CD14-positive monocyte (primary cell): ENCODE measurements around the gene TMCO4. TPM values are rescaled to one million over a fixed set of nuclear protein-coding genes. Genes with fewer than 3 reads are reported as not detected.

Experiments
- DNase-seq, 3 donors: peaks; one replicate each; pipeline ENCODE4 v3.0.0-alpha.2; 2011 to 2022
- H2AFZ ChIP-seq: 2 replicates; pipeline ENCODE4 v1.6.0; 2012; ENCODE audit warnings: mild to moderate bottlenecking, low read depth, low read length, inconsistent platforms; ENCODE audit not compliant: insufficient read depth, poor library complexity, severe bottlenecking
- H3K27ac ChIP-seq, 2 donors: 1 replicate in 1 of 2; 2 replicates in 1 of 2; pipeline ENCODE4 v1.5.1; 2012 to 2013; ENCODE audit warnings: low read length in 2 of 2, control low read depth in 1 of 2, inconsistent platforms in 1 of 2, low read depth in 1 of 2, mild to moderate bottlenecking in 1 of 2
- H3K27me3 ChIP-seq, 2 donors: one replicate each; pipeline versions ENCODE4 v1.6.0 to v1.6.1; 2011 to 2013; ENCODE audit warnings: low read length in 2 of 2; ENCODE audit not compliant: control insufficient read depth in 2 of 2, insufficient read depth in 2 of 2
- H3K36me3 ChIP-seq, 2 donors: replicated peaks in 1 of 2; 1 replicate in 1 of 2; 2 replicates in 1 of 2; pipeline versions ENCODE4 v1.5.1 to v1.6.1; 2012 to 2013; ENCODE audit warnings: low read length in 2 of 2, control low read depth in 1 of 2, inconsistent platforms in 1 of 2, mild to moderate bottlenecking in 1 of 2; ENCODE audit not compliant: insufficient read depth in 2 of 2, control insufficient read depth in 1 of 2
- H3K4me1 ChIP-seq, 2 donors: 1 replicate in 1 of 2; 2 replicates in 1 of 2; pipeline versions ENCODE4 v1.5.1 to v1.6.1; 2012 to 2013; ENCODE audit warnings: low read length in 2 of 2, control low read depth in 1 of 2, inconsistent platforms in 1 of 2, mild to moderate bottlenecking in 1 of 2, moderate library complexity in 1 of 2; ENCODE audit not compliant: insufficient read depth in 2 of 2, control insufficient read depth in 1 of 2
- H3K4me2 ChIP-seq: replicated peaks from 2 replicates; pipeline ENCODE3; 2012; ENCODE audit warnings: low read length, moderate library complexity, mild to moderate bottlenecking; ENCODE audit not compliant: poor library complexity, severe bottlenecking; ENCODE audit errors: extremely low read depth
- H3K4me3 ChIP-seq, 3 experiments: fragments of 200-600 bp in 1 of 3; sonication (generic) in 1 of 3; replicated peaks in 1 of 3; 1 replicate in 2 of 3; 2 replicates in 1 of 3; pipeline ENCODE4 v1.5.1; 2011 to 2013; ENCODE audit warnings: low read length in 3 of 3, mild to moderate bottlenecking in 3 of 3, control low read depth in 2 of 3, low read depth in 2 of 3, inconsistent platforms in 1 of 3, moderate library complexity in 1 of 3
- H3K79me2 ChIP-seq: 2 replicates; pipeline ENCODE4 v1.6.0; 2012; ENCODE audit warnings: mild to moderate bottlenecking, control low read depth, inconsistent platforms, low read length, moderate library complexity; ENCODE audit not compliant: insufficient read depth
- H3K9ac ChIP-seq: 2 replicates; pipeline ENCODE4 v1.6.0; 2017; ENCODE audit warnings: low read length, mild to moderate bottlenecking; ENCODE audit not compliant: insufficient read depth, poor library complexity, severe bottlenecking
- H3K9me3 ChIP-seq, 2 donors: replicated peaks in 1 of 2; 1 replicate in 1 of 2; 2 replicates in 1 of 2; pipeline versions ENCODE4 v1.5.1 to v1.6.1; 2012 to 2013; ENCODE audit warnings: low read length in 2 of 2, control low read depth in 1 of 2; ENCODE audit not compliant: control insufficient read depth in 1 of 2, insufficient read depth in 1 of 2
- H4K20me1 ChIP-seq: 2 replicates; pipeline ENCODE4 v1.6.0; 2012; ENCODE audit warnings: mild to moderate bottlenecking, low read length, control low read depth, moderate library complexity; ENCODE audit not compliant: insufficient read depth
- H3K27ac Mint-ChIP-seq, 7 donors: one replicate each; pipeline ENCODE4 v1.8.0; 2020; ENCODE audit warnings: mild to moderate bottlenecking in 7 of 7, mixed read lengths in 7 of 7, moderate library complexity in 6 of 7, inconsistent platforms in 2 of 7
- H3K27me3 Mint-ChIP-seq, 3 donors: one replicate each; pipeline ENCODE4 v1.8.0; 2021 to 2022; ENCODE audit warnings: low read depth in 3 of 3, mild to moderate bottlenecking in 3 of 3, mixed read lengths in 3 of 3, moderate library complexity in 3 of 3, inconsistent platforms in 1 of 3
- H3K36me3 Mint-ChIP-seq, 2 donors: one replicate each; pipeline ENCODE4 v1.8.0; 2020; ENCODE audit warnings: mixed read lengths in 2 of 2, inconsistent platforms in 1 of 2, mild to moderate bottlenecking in 1 of 2
- H3K4me1 Mint-ChIP-seq: one replicate; pipeline ENCODE4 v1.8.0; 2020; ENCODE audit warnings: mild to moderate bottlenecking, mixed read lengths
- H3K4me3 Mint-ChIP-seq, 2 donors: one replicate each; pipeline ENCODE4 v1.8.0; 2020; ENCODE audit warnings: mild to moderate bottlenecking in 2 of 2, mixed read lengths in 2 of 2, moderate library complexity in 1 of 2
- H3K9me3 Mint-ChIP-seq, 7 donors: one replicate each; pipeline ENCODE4 v1.8.0; 2020 to 2022; ENCODE audit warnings: mixed read lengths in 7 of 7, mild to moderate bottlenecking in 6 of 7, moderate library complexity in 6 of 7, inconsistent platforms in 2 of 7
- whole genome bisulfite sequencing: methylation state at CpG from one replicate; pipeline ENCODE4 v1.1.5; 2013; ENCODE audit warnings: missing lambda C conversion rate; ENCODE audit not compliant: insufficient coverage; 5-methylcytosine and 5-hydroxymethylcytosine counted together
- intact Hi-C, 2 donors: fragments of 100-400 bp; cut with micrococcal nuclease; formaldehyde crosslinking; loops; one replicate each; pipeline versions ENCODE4 v1.15.0 to v1.15.1; 2023
- polyA plus RNA-seq, 3 donors: library from polyadenylated mRNA; depleted of rRNA in 1 of 3; unstranded in 2 of 3; stranded (reverse) in 1 of 3; fragments of 300-500 nt in 2 of 3; fragments of >200 nt in 1 of 3; fragmentation: Illumina TruSeq in 2 of 3; gene quantifications; 1 replicate in 2 of 3; 2 replicates in 1 of 3; pipeline ENCODE4 v1.2.3, GENCODE V29; 2012 to 2021
- TF ChIP-seq, protein P1 (sequence below): fragments of 200-600 bp; IDR thresholded peaks from one replicate; pipeline ENCODE4 v1.8.0; 2022; ENCODE audit warnings: antibody characterized with exemption, mild to moderate bottlenecking

TMCO4 gene
- polyA plus RNA-seq, 3 donors = 6.9 to 10.1 (median 7.9) TPM

DNA sequence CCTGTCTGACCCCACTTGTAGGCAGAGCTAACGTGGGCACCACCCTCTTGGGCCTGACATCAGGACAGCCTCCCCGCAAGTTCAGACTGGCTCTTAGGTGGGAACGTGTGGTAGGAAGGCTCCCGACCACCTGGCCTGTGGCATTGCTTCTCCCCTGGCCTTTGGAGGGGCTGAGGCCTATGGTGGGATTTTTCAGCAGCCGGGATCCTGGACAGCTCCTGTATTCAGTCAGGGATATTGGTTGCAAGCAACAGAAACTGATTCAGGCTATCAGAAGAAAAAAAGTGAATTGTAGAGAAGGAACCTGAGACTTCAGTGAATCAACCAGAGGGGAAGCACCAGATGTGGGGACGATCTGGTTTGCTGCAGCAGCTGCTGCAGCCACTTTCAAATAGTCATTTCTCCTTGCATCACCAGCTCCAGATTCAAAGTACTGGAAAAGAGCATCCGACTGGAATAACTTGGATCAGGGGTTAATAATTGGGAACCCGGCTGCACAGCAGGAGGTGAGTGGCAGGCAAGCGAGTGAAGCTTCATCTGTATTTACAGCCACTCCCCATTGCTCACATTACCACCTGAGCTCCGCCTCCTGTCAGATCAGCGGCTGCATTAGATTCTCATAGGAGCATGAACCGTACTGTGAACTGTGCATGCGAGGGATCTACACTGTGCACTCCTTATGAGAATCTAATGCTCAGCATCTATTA, 9.5 kb upstream of the TMCO4 start:
- no peaks in the 10 kb centered on the region for H3K36me3 ChIP-seq
- Mint-ChIP-seq H3K27ac (no peak overlapping the region), H3K9me3 (no peaks in the 10 kb centered on the region), H3K36me3 (no peaks in the 10 kb centered on the region), H3K4me1 (no peaks in the 10 kb centered on the region), H3K4me3 (no peak overlapping the region), H3K27me3 (peaks cover 4 to 13% (median 12%) of the 10 kb centered on the region in 3 donors)
- no peaks in the 10 kb centered on the region for H3K27me3 ChIP-seq
- TF ChIP-seq, protein P1, sequence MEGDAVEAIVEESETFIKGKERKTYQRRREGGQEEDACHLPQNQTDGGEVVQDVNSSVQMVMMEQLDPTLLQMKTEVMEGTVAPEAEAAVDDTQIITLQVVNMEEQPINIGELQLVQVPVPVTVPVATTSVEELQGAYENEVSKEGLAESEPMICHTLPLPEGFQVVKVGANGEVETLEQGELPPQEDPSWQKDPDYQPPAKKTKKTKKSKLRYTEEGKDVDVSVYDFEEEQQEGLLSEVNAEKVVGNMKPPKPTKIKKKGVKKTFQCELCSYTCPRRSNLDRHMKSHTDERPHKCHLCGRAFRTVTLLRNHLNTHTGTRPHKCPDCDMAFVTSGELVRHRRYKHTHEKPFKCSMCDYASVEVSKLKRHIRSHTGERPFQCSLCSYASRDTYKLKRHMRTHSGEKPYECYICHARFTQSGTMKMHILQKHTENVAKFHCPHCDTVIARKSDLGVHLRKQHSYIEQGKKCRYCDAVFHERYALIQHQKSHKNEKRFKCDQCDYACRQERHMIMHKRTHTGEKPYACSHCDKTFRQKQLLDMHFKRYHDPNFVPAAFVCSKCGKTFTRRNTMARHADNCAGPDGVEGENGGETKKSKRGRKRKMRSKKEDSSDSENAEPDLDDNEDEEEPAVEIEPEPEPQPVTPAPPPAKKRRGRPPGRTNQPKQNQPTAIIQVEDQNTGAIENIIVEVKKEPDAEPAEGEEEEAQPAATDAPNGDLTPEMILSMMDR = no peak
- WGBS = 97% methylated on average over 9 of the region's 13 CpGs
- no peak for DNase-seq
- H4K20me1 ChIP-seq = no peaks in the 10 kb centered on the region
- no peaks in the 10 kb centered on the region for H3K79me2 ChIP-seq
- no peak overlapping the region for H3K4me3 ChIP-seq
- no peak overlapping the region for H2AFZ ChIP-seq
- H3K9me3 ChIP-seq = no peaks in the 10 kb centered on the region
- intact Hi-C loops = no loop called here
- H3K4me2 ChIP-seq = no peak overlapping the region
- H3K4me1 ChIP-seq = no peaks in the 10 kb centered on the region
- no peak overlapping the region for H3K9ac ChIP-seq
- no peak overlapping the region for H3K27ac ChIP-seq

- Histone ChIP-seq H3K4me1 (no peaks in the 10 kb centered on the region), H3K79me2 (no peaks in the 10 kb centered on the region), H4K20me1 (no peaks in the 10 kb centered on the region), H3K9me3 (no peaks in the 10 kb centered on the region), H3K27me3 (no peaks in the 10 kb centered on the region), H3K36me3 (no peaks in the 10 kb centered on the region), H2AFZ (no peak overlapping the region), H3K4me3 (no peak overlapping the region), H3K27ac (no peak overlapping the region), H3K9ac (no peak overlapping the region), H3K4me2 (no peak overlapping the region)
- H3K4me1 Mint-ChIP-seq = no peaks in the 10 kb centered on the region
- peaks cover 2 to 13% (median 13%) of the 10 kb centered on the region in 3 donors for H3K27me3 Mint-ChIP-seq
- H3K9me3 Mint-ChIP-seq = no peaks in the 10 kb centered on the region
- no peaks in the 10 kb centered on the region for H3K36me3 Mint-ChIP-seq
- TF ChIP-seq, protein P1 = no peak
- DNase-seq = no peak
- H3K27ac Mint-ChIP-seq = no peak overlapping the region
- 97% methylated on average over 5 of the region's 7 CpGs for WGBS
- intact Hi-C loops = no loop called here
- H3K4me3 Mint-ChIP-seq = no peak overlapping the region
Measured at GRCh38 chr1:19808351-19808750, 8.6 kb upstream of the TMCO4 start.
